IMR-90 (cell line): ENCODE data around the gene PCSK6. TPM values are rescaled to one million over a fixed set of nuclear protein-coding genes. Genes with fewer than 3 reads are reported as not detected.

Source experiments
- ATAC-seq: fragments of 200-7000 bp; cut with Tn5 transposase; 2 replicates; pipeline ENCODE4 v1.9.1; 2020; ENCODE audit warnings: low read depth, mild to moderate bottlenecking, moderate library complexity
- BruUV-seq: library from RNA; stranded (reverse); fragments of 400-500 nt; replicated peaks from 2 replicates; lab custom pipeline; 2021; lab: Mats Ljungman, UMichigan
- CTCF ChIA-PET: fragments of 300-600 bp; formaldehyde crosslinking; extraction: SDS; loops from one replicate; lab custom pipeline; 2021; ENCODE audit warnings: antibody characterized with exemption; lab: Yijun Ruan, JAX
- POLR2A ChIA-PET: fragments of 300-600 bp; sonication (Branson Sonifier 250); formaldehyde crosslinking; loops from one replicate; lab custom pipeline; 2022; ENCODE audit warnings: antibody characterized with exemption; ENCODE audit not compliant: unreplicated experiment; lab: Charles Lee
- DNase-seq: peaks from one replicate; pipeline ENCODE4 v3.0.0; 2013
- H2AFZ ChIP-seq: replicated peaks from 2 replicates; pipeline ENCODE3; 2013; ENCODE audit warnings: low read length, mild to moderate bottlenecking; ENCODE audit not compliant: poor library complexity
- H2AK5ac ChIP-seq: 2 replicates; pipeline ENCODE4 v1.6.1; 2013; ENCODE audit warnings: low read depth, low read length, inconsistent platforms
- H2AK9ac ChIP-seq: replicated peaks from 2 replicates; pipeline ENCODE3; 2013; ENCODE audit warnings: mild to moderate bottlenecking, low read depth, low read length, moderate library complexity; ENCODE audit not compliant: poor library complexity
- H2BK120ac ChIP-seq: 2 replicates; pipeline ENCODE4 v1.6.1; 2013; ENCODE audit warnings: low read depth, low read length, inconsistent platforms
- H2BK15ac ChIP-seq: 3 replicates; pipeline ENCODE4 v1.6.1; 2013; ENCODE audit warnings: low read depth, low read length, inconsistent platforms
- H2BK20ac ChIP-seq: 2 replicates; pipeline ENCODE4 v1.6.1; 2013; ENCODE audit warnings: low read depth, mild to moderate bottlenecking, inconsistent platforms, low read length, moderate library complexity
- H2BK5ac ChIP-seq: 2 replicates; pipeline ENCODE4 v1.6.1; 2013; ENCODE audit warnings: mild to moderate bottlenecking, low read depth, low read length, inconsistent platforms; ENCODE audit not compliant: poor library complexity, severe bottlenecking
- H3K14ac ChIP-seq: replicated peaks from 2 replicates; pipeline ENCODE4 v1.6.1; 2013; ENCODE audit warnings: low read depth, low read length, inconsistent platforms
- H3K18ac ChIP-seq: 2 replicates; pipeline ENCODE4 v1.6.1; 2013; ENCODE audit warnings: low read depth, low read length, control low read depth
- H3K23ac ChIP-seq: 2 replicates; pipeline ENCODE4 v1.6.1; 2013; ENCODE audit warnings: low read depth, low read length, inconsistent platforms
- H3K27ac ChIP-seq: 2 replicates; pipeline ENCODE4 v1.5.1; 2013; ENCODE audit warnings: mild to moderate bottlenecking, control low read depth, low read length; ENCODE audit not compliant: insufficient read depth
- H3K27me3 ChIP-seq: 2 replicates; pipeline ENCODE4 v1.6.1; 2013; ENCODE audit warnings: low read length; ENCODE audit not compliant: control insufficient read depth, insufficient read depth
- H3K36me3 ChIP-seq: 2 replicates; pipeline ENCODE4 v1.6.1; 2013; ENCODE audit warnings: low read length, mixed read lengths; ENCODE audit not compliant: control insufficient read depth, insufficient read depth
- H3K4ac ChIP-seq: 2 replicates; pipeline ENCODE4 v1.6.1; 2013; ENCODE audit warnings: low read depth, low read length, inconsistent platforms
- H3K4me1 ChIP-seq: 2 replicates; pipeline ENCODE4 v1.6.1; 2013; ENCODE audit warnings: low read length, mixed read lengths; ENCODE audit not compliant: control insufficient read depth, insufficient read depth
- H3K4me2 ChIP-seq: 2 replicates; pipeline ENCODE4 v1.6.1; 2013; ENCODE audit warnings: low read depth, mild to moderate bottlenecking, control low read depth, low read length, moderate library complexity
- H3K4me3 ChIP-seq: 2 replicates; pipeline ENCODE4 v1.5.1; 2013; ENCODE audit warnings: low read depth, mild to moderate bottlenecking, control low read depth, low read length, moderate library complexity; ENCODE audit not compliant: insufficient read depth
- H3K56ac ChIP-seq: 2 replicates; pipeline ENCODE4 v1.6.1; 2013; ENCODE audit warnings: low read length, inconsistent platforms; ENCODE audit not compliant: insufficient read depth; ENCODE audit errors: extremely low read depth
- H3K79me1 ChIP-seq, 2 experiments: 2 replicates each; pipeline ENCODE4 v1.6.1; 2013; ENCODE audit warnings: low read length in 2 of 2, inconsistent platforms in 1 of 2, low read depth in 1 of 2
- H3K9ac ChIP-seq: 2 replicates; pipeline ENCODE4 v1.6.1; 2013; ENCODE audit warnings: low read depth, low read length, control low read depth
- H3K9me1 ChIP-seq: 2 replicates; pipeline ENCODE4 v1.6.1; 2013; ENCODE audit warnings: low read length, inconsistent platforms; ENCODE audit not compliant: insufficient read depth
- H3K9me3 ChIP-seq: 2 replicates; pipeline ENCODE4 v1.6.1; 2013; ENCODE audit warnings: low read length; ENCODE audit not compliant: control insufficient read depth, insufficient read depth
- H4K20me1 ChIP-seq: 2 replicates; pipeline ENCODE4 v1.6.1; 2013; ENCODE audit warnings: low read length, inconsistent platforms; ENCODE audit not compliant: insufficient read depth
- H4K5ac ChIP-seq: 2 replicates; pipeline ENCODE4 v1.6.1; 2013; ENCODE audit warnings: mild to moderate bottlenecking, low read depth, low read length, control low read depth
- H4K8ac ChIP-seq, 2 experiments: 2 replicates each; pipeline ENCODE4 v1.6.1; 2013; ENCODE audit warnings: low read depth in 2 of 2, low read length in 2 of 2, control low read depth in 1 of 2, inconsistent platforms in 1 of 2
- H4K91ac ChIP-seq: 2 replicates; pipeline ENCODE4 v1.6.1; 2013; ENCODE audit warnings: low read depth, low read length, inconsistent platforms; ENCODE audit not compliant: insufficient read depth
- BHLHE40 ChIP-seq: fragments of 150-350 bp; IDR thresholded peaks from 2 replicates; pipeline ENCODE4 v1.6.1; 2016; ENCODE audit warnings: mild to moderate bottlenecking, low read depth, low read length
- CEBPB ChIP-seq: IDR thresholded peaks from 2 replicates; pipeline ENCODE4 v1.6.1; 2012; ENCODE audit warnings: low read depth, low read length, improper control_type of control experiment
- CHD1 ChIP-seq: IDR thresholded peaks from 2 replicates; pipeline ENCODE4 v1.6.1; 2012; ENCODE audit warnings: low read depth, low read length, improper control_type of control experiment
- FOS ChIP-seq: fragments of 150-350 bp; IDR thresholded peaks from 2 replicates; pipeline ENCODE4 v1.6.1; 2016; ENCODE audit warnings: low read depth, low read length
- MAZ ChIP-seq: IDR thresholded peaks from 2 replicates; pipeline ENCODE4 v1.6.1; 2012; ENCODE audit warnings: low read depth, mild to moderate bottlenecking, low read length, improper control_type of control experiment, moderate library complexity, borderline replicate concordance
- MXI1 ChIP-seq: IDR thresholded peaks from 2 replicates; pipeline ENCODE4 v1.6.1; 2012; ENCODE audit warnings: low read depth, mild to moderate bottlenecking, low read length, moderate library complexity, borderline replicate concordance
- NFE2L2 ChIP-seq: fragments of 150-350 bp; IDR thresholded peaks from 2 replicates; pipeline ENCODE4 v1.6.1; 2016; ENCODE audit warnings: low read depth, mild to moderate bottlenecking, low read length
- POLR2A ChIP-seq: IDR thresholded peaks from 2 replicates; pipeline ENCODE4 v1.6.1; 2012; ENCODE audit warnings: mild to moderate bottlenecking, low read depth, low read length
- RAD21 ChIP-seq: IDR thresholded peaks from 2 replicates; pipeline ENCODE4 v1.6.1; 2012; ENCODE audit warnings: low read length, improper control_type of control experiment
- RCOR1 ChIP-seq: IDR thresholded peaks from 2 replicates; pipeline ENCODE4 v1.6.1; 2012; ENCODE audit warnings: mild to moderate bottlenecking, low read length, improper control_type of control experiment; ENCODE audit not compliant: insufficient replicate concordance
- RFX5 ChIP-seq: IDR thresholded peaks from 2 replicates; pipeline ENCODE4 v1.8.0; 2012; ENCODE audit warnings: low read depth, mild to moderate bottlenecking, low read length, moderate library complexity
- SMC3 ChIP-seq: fragments of 150-350 bp; IDR thresholded peaks from 2 replicates; pipeline ENCODE4 v1.6.1; 2016; ENCODE audit warnings: low read depth, mild to moderate bottlenecking, antibody characterized with exemption, low read length, moderate library complexity
- WGBS, 2 experiments: methylation state at CpG; one replicate each; pipeline versions ENCODE4 v1.1.5 to v1.1.7; 2013; ENCODE audit warnings: missing lambda C conversion rate in 2 of 2; ENCODE audit not compliant: insufficient read length in 1 of 2; ENCODE audit errors: extremely low coverage in 2 of 2; 5-methylcytosine and 5-hydroxymethylcytosine counted together
- dilution Hi-C: fragments of 300-500 bp; cut with HindIII; formaldehyde crosslinking; loops from one replicate; pipeline ENCODE4 v1.14.3; 2018; ENCODE audit warnings: low sequenced_read_pairs; ENCODE audit not compliant: unreplicated experiment
- in situ Hi-C: fragments of 300-500 bp; cut with MboI; formaldehyde crosslinking; loops from 3 replicates; pipeline ENCODE4 v1.14.3; 2019; ENCODE audit warnings: low sequenced_read_pairs, inconsistent platforms, mixed read lengths
- intact Hi-C: fragments of 100-400 bp; cut with micrococcal nuclease; formaldehyde crosslinking; loops from 2 replicates; pipeline ENCODE4 v1.10.0; 2022
- polyA plus RNA-seq, 3 experiments: library from polyadenylated mRNA; depleted of rRNA; stranded (reverse); fragments of >200 nt; gene quantifications; 2 replicates each; pipeline ENCODE4 v1.2.3, GENCODE V29; 2012; ENCODE audit warnings: low replicate concordance in 1 of 3
- total RNA-seq: library from RNA; depleted of rRNA; stranded (reverse); fragments of >200 nt; gene quantifications from 2 replicates; pipeline ENCODE4 v1.2.3, GENCODE V29; 2012
- TF ChIP-seq, protein P1 (sequence below): fragments of 150-350 bp; IDR thresholded peaks from 2 replicates; pipeline ENCODE4 v1.6.1; 2016; ENCODE audit warnings: low read depth, mild to moderate bottlenecking, low read length, moderate library complexity, borderline replicate concordance
- TF ChIP-seq, protein P2 (sequence below): conservative IDR thresholded peaks from 2 replicates; pipeline ENCODE4 v1.5.1; 2012; ENCODE audit warnings: mild to moderate bottlenecking, low read depth, low read length, improper control_type of control experiment
- TF ChIP-seq, protein P3 (sequence below): fragments of 150-350 bp; IDR thresholded peaks from 2 replicates; pipeline ENCODE4 v1.6.1; 2017; ENCODE audit warnings: mild to moderate bottlenecking, antibody characterized with exemption, low read length, low read depth

PCSK6 gene
- total and polyA plus RNA-seq, 2 of the 4 experiments (the other 2 are of a cell fraction), result not detected

DNA sequence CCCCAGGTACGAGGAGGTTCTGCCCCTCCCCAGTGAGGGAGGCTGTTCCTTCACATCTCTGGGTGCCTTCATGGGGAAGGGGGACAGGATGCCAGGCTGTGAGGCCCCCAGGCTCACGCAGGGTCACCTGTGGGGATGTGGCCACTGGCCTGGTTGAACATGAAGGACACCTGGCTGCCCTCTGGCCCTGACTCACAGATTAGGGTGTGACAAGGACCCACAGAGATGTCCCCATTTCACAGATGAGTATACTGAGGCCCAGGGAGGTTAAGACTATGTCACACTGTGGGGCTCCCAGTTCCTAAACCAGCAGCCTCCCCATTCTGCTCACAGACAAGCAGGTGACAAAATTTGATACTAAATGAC is 42.4 kb downstream of the PCSK6 start:
- H2AK5ac ChIP-seq, result no peak overlapping the region
- no peaks in the 10 kb centered on the region for H3K36me3 ChIP-seq
- no peak overlapping the region for H2BK20ac ChIP-seq
- dilution Hi-C loops, result no loop called here
- no peak overlapping the region for H3K9ac ChIP-seq
- ChIA-PET POLR2A (no interaction called here), CTCF (no interaction called here)
- WGBS, 2 experiments, result no CpG with 5 or more reads among the region's 2 CpGs
- no peak overlapping the region for H4K8ac ChIP-seq
- no peak overlapping the region for H2AFZ ChIP-seq
- H2BK120ac ChIP-seq, result no peak overlapping the region
- H3K27me3 ChIP-seq, result peaks cover 15% of the 10 kb centered on the region
- TF ChIP-seq RAD21, result no peak
- no peak for TF ChIP-seq FOS
- TF ChIP-seq NFE2L2, result no peak
- no peak for TF ChIP-seq CHD1
- TF ChIP-seq, protein P1, sequence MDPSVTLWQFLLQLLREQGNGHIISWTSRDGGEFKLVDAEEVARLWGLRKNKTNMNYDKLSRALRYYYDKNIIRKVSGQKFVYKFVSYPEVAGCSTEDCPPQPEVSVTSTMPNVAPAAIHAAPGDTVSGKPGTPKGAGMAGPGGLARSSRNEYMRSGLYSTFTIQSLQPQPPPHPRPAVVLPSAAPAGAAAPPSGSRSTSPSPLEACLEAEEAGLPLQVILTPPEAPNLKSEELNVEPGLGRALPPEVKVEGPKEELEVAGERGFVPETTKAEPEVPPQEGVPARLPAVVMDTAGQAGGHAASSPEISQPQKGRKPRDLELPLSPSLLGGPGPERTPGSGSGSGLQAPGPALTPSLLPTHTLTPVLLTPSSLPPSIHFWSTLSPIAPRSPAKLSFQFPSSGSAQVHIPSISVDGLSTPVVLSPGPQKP, result no peak
- TF ChIP-seq RFX5, result no peak
- TF ChIP-seq CEBPB, result no peak
- TF ChIP-seq, protein P2, sequence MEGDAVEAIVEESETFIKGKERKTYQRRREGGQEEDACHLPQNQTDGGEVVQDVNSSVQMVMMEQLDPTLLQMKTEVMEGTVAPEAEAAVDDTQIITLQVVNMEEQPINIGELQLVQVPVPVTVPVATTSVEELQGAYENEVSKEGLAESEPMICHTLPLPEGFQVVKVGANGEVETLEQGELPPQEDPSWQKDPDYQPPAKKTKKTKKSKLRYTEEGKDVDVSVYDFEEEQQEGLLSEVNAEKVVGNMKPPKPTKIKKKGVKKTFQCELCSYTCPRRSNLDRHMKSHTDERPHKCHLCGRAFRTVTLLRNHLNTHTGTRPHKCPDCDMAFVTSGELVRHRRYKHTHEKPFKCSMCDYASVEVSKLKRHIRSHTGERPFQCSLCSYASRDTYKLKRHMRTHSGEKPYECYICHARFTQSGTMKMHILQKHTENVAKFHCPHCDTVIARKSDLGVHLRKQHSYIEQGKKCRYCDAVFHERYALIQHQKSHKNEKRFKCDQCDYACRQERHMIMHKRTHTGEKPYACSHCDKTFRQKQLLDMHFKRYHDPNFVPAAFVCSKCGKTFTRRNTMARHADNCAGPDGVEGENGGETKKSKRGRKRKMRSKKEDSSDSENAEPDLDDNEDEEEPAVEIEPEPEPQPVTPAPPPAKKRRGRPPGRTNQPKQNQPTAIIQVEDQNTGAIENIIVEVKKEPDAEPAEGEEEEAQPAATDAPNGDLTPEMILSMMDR, result no peak
- TF ChIP-seq SMC3, result no peak
- TF ChIP-seq RCOR1, result no peak
- no peak for TF ChIP-seq MAZ
- TF ChIP-seq MXI1, result no peak
- TF ChIP-seq BHLHE40, result no peak
- no peak for TF ChIP-seq POLR2A
- TF ChIP-seq, protein P3, sequence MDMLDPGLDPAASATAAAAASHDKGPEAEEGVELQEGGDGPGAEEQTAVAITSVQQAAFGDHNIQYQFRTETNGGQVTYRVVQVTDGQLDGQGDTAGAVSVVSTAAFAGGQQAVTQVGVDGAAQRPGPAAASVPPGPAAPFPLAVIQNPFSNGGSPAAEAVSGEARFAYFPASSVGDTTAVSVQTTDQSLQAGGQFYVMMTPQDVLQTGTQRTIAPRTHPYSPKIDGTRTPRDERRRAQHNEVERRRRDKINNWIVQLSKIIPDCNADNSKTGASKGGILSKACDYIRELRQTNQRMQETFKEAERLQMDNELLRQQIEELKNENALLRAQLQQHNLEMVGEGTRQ, result no peak
- H4K91ac ChIP-seq, result no peak overlapping the region
- no peak overlapping the region for H2BK5ac ChIP-seq
- in situ Hi-C loops, result no loop called here
- H3K4me2 ChIP-seq, result no peak overlapping the region
- no peaks in the 10 kb centered on the region for H3K9me1 ChIP-seq
- no peaks in the 10 kb centered on the region for H3K4me1 ChIP-seq
- no peak overlapping the region for H3K23ac ChIP-seq
- no peak overlapping the region for H3K4me3 ChIP-seq
- no peak overlapping the region for H2BK15ac ChIP-seq
- no peak overlapping the region for H3K56ac ChIP-seq
- no peak overlapping the region for H2AK9ac ChIP-seq
- intact Hi-C loops, result no loop called here
- no peak for DNase-seq
- H3K14ac ChIP-seq, result no peak overlapping the region
- ATAC-seq, result no peak
- no peaks in the 10 kb centered on the region for H4K20me1 ChIP-seq
- H3K79me1 ChIP-seq, result no peaks in the 10 kb centered on the region
- H4K5ac ChIP-seq, result no peak overlapping the region
- no TSS peak for BruUV-seq
- no peak overlapping the region for H3K18ac ChIP-seq
- no peak overlapping the region for H3K27ac ChIP-seq
- peaks cover 2% of the 10 kb centered on the region; the same call in 1 of the 2 replicates for H3K9me3 ChIP-seq
- H3K4ac ChIP-seq, result no peak overlapping the region
